SK-N-SH treated with all-trans-retinoic acid at 6 μM for 48 hours (cell line): ENCODE measurements around the gene CLCN6.

ENCODE experiments used
- ATAC-seq: fragments of 200-7000 bp; cut with Tn5 transposase; 3 replicates; pipeline ENCODE4 v1.9.1; 2020; ENCODE audit warnings: mild to moderate bottlenecking, moderate library complexity
- ARNTL ChIP-seq: fragments of 450-650 bp; formaldehyde crosslinking; IDR thresholded peaks from 2 replicates; pipeline ENCODE4 v1.5.0; 2020; ENCODE audit warnings: low read depth, mild to moderate bottlenecking, moderate library complexity, borderline replicate concordance
- BACH2 ChIP-seq: fragments of 250-450 bp; sonication (Bioruptor Pico); IDR thresholded peaks from 2 replicates; pipeline ENCODE4 v1.9.0; 2021; ENCODE audit warnings: mild to moderate bottlenecking, borderline replicate concordance
- CSDC2 ChIP-seq: fragments of 250-450 bp; sonication (Bioruptor Pico); IDR thresholded peaks from 2 replicates; pipeline ENCODE4 v1.5.0; 2020; ENCODE audit warnings: mild to moderate bottlenecking, moderate library complexity
- ESRRG ChIP-seq: fragments of 250-450 bp; sonication (Bioruptor Pico); IDR thresholded peaks from 2 replicates; pipeline ENCODE4 v1.6.1; 2021; ENCODE audit warnings: mild to moderate bottlenecking
- GLIS3 ChIP-seq: fragments of 250-450 bp; sonication (Bioruptor Pico); IDR thresholded peaks from 2 replicates; pipeline ENCODE4 v1.5.0; 2020; ENCODE audit warnings: mild to moderate bottlenecking, moderate library complexity
- ISL1 ChIP-seq: fragments of 250-450 bp; sonication (Bioruptor Pico); IDR thresholded peaks from 2 replicates; pipeline ENCODE4 v2.1.2; 2022; ENCODE audit warnings: mild to moderate bottlenecking, moderate library complexity
- OSR1 ChIP-seq: fragments of 250-450 bp; sonication (Bioruptor Pico); IDR thresholded peaks from 2 replicates; pipeline ENCODE4 v1.8.0; 2022; ENCODE audit warnings: moderate library complexity, mild to moderate bottlenecking, inconsistent platforms
- PPARA ChIP-seq: fragments of 250-450 bp; sonication (Bioruptor Pico); IDR thresholded peaks from 2 replicates; pipeline ENCODE4 v1.5.0; 2020; ENCODE audit warnings: mild to moderate bottlenecking, borderline replicate concordance
- RARB ChIP-seq: fragments of 250-450 bp; sonication (Bioruptor Pico); IDR thresholded peaks from 2 replicates; pipeline ENCODE4 v1.8.0; 2021; ENCODE audit warnings: mild to moderate bottlenecking, moderate library complexity
- SNAI2 ChIP-seq: fragments of 250-450 bp; sonication (Bioruptor Pico); IDR thresholded peaks from 2 replicates; pipeline ENCODE4 v1.5.0; 2020; ENCODE audit warnings: mild to moderate bottlenecking, moderate library complexity
- TCF4 ChIP-seq: fragments of 250-450 bp; sonication (Bioruptor Pico); IDR thresholded peaks from 2 replicates; pipeline ENCODE4 v1.8.0; 2021; ENCODE audit warnings: mild to moderate bottlenecking, moderate library complexity, borderline replicate concordance
- TOX ChIP-seq: fragments of 250-450 bp; sonication (Bioruptor Pico); IDR thresholded peaks from 2 replicates; pipeline ENCODE4 v1.8.0; 2021; ENCODE audit warnings: mild to moderate bottlenecking, moderate library complexity, borderline replicate concordance
- ZC3H10 ChIP-seq: fragments of 250-450 bp; sonication (Bioruptor Pico); IDR thresholded peaks from 2 replicates; pipeline ENCODE4 v1.5.1; 2021; ENCODE audit warnings: mild to moderate bottlenecking, moderate library complexity
- ZFP3 ChIP-seq: fragments of 250-450 bp; sonication (Bioruptor Pico); IDR thresholded peaks from 2 replicates; pipeline ENCODE4 v1.5.0; 2020; ENCODE audit warnings: mild to moderate bottlenecking, moderate library complexity
- ZFP30 ChIP-seq: fragments of 450-650 bp; formaldehyde crosslinking; IDR thresholded peaks from 2 replicates; pipeline ENCODE4 v1.5.0; 2022; ENCODE audit warnings: mild to moderate bottlenecking, moderate library complexity
- ZNF565 ChIP-seq: fragments of 450-650 bp; formaldehyde crosslinking; conservative IDR thresholded peaks from 2 replicates; pipeline ENCODE4 v1.5.0; 2020; ENCODE audit warnings: low read depth, mild to moderate bottlenecking, moderate library complexity
- ZNF70 ChIP-seq: fragments of 450-650 bp; formaldehyde crosslinking; IDR thresholded peaks from 2 replicates; pipeline ENCODE4 v1.5.0; 2020; ENCODE audit warnings: mild to moderate bottlenecking, moderate library complexity
- ZNF8 ChIP-seq: fragments of 450-650 bp; formaldehyde crosslinking; IDR thresholded peaks from 2 replicates; pipeline ENCODE4 v1.5.0; 2020; ENCODE audit warnings: mild to moderate bottlenecking, moderate library complexity
- TF ChIP-seq, protein P1 (sequence below): fragments of 250-450 bp; sonication (Bioruptor Pico); IDR thresholded peaks from 2 replicates; pipeline ENCODE4 v1.8.0; 2020; ENCODE audit warnings: mild to moderate bottlenecking, moderate library complexity, borderline replicate concordance
- TF ChIP-seq, protein P2 (sequence below): fragments of 250-450 bp; sonication (Bioruptor Pico); IDR thresholded peaks from 2 replicates; pipeline ENCODE4 v1.5.1; 2021; ENCODE audit warnings: mild to moderate bottlenecking, moderate library complexity
- TF ChIP-seq, protein P3 (sequence below): fragments of 250-450 bp; sonication (Bioruptor Pico); IDR thresholded peaks from 2 replicates; pipeline ENCODE4 v1.5.0; 2020; ENCODE audit warnings: mild to moderate bottlenecking, moderate library complexity
- TF ChIP-seq, protein P4 (sequence below): fragments of 250-450 bp; sonication (Bioruptor Pico); IDR thresholded peaks from 2 replicates; pipeline ENCODE4 v1.8.0; 2021; ENCODE audit warnings: low read depth, mild to moderate bottlenecking, moderate library complexity, borderline replicate concordance

Gene CLCN6

DNA sequence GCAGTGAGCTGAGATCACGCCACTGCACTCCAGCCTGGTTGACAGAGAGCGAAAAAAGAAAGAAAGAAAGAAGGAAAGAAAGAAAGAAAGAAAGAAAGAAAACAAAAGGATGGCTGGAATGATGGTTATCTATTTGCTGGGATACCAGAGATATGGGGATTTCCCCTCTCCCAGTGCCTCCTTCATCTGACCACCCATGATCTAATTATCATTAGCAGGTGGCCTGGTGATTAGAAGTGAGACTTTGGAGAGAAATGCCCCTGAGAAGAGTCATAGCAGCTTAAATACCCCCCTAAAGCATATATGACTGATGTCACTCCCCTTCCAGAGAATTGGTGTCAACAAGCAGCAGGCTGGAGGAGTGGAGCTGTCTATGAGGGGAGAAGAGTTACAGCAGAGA is 54.1 kb downstream of the CLCN6 start:
- TF ChIP-seq, protein P1, sequence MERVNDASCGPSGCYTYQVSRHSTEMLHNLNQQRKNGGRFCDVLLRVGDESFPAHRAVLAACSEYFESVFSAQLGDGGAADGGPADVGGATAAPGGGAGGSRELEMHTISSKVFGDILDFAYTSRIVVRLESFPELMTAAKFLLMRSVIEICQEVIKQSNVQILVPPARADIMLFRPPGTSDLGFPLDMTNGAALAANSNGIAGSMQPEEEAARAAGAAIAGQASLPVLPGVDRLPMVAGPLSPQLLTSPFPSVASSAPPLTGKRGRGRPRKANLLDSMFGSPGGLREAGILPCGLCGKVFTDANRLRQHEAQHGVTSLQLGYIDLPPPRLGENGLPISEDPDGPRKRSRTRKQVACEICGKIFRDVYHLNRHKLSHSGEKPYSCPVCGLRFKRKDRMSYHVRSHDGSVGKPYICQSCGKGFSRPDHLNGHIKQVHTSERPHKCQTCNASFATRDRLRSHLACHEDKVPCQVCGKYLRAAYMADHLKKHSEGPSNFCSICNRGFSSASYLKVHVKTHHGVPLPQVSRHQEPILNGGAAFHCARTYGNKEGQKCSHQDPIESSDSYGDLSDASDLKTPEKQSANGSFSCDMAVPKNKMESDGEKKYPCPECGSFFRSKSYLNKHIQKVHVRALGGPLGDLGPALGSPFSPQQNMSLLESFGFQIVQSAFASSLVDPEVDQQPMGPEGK (CRISPR knock-in tag): no peak
- no peak for TF ChIP-seq OSR1 (CRISPR knock-in tag)
- TF ChIP-seq, protein P2, sequence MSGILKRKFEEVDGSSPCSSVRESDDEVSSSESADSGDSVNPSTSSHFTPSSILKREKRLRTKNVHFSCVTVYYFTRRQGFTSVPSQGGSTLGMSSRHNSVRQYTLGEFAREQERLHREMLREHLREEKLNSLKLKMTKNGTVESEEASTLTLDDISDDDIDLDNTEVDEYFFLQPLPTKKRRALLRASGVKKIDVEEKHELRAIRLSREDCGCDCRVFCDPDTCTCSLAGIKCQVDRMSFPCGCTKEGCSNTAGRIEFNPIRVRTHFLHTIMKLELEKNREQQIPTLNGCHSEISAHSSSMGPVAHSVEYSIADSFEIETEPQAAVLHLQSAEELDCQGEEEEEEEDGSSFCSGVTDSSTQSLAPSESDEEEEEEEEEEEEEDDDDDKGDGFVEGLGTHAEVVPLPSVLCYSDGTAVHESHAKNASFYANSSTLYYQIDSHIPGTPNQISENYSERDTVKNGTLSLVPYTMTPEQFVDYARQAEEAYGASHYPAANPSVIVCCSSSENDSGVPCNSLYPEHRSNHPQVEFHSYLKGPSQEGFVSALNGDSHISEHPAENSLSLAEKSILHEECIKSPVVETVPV (CRISPR knock-in tag): no peak
- TF ChIP-seq ISL1 (CRISPR knock-in tag): no peak
- TF ChIP-seq SNAI2: no peak
- TF ChIP-seq, protein P3, sequence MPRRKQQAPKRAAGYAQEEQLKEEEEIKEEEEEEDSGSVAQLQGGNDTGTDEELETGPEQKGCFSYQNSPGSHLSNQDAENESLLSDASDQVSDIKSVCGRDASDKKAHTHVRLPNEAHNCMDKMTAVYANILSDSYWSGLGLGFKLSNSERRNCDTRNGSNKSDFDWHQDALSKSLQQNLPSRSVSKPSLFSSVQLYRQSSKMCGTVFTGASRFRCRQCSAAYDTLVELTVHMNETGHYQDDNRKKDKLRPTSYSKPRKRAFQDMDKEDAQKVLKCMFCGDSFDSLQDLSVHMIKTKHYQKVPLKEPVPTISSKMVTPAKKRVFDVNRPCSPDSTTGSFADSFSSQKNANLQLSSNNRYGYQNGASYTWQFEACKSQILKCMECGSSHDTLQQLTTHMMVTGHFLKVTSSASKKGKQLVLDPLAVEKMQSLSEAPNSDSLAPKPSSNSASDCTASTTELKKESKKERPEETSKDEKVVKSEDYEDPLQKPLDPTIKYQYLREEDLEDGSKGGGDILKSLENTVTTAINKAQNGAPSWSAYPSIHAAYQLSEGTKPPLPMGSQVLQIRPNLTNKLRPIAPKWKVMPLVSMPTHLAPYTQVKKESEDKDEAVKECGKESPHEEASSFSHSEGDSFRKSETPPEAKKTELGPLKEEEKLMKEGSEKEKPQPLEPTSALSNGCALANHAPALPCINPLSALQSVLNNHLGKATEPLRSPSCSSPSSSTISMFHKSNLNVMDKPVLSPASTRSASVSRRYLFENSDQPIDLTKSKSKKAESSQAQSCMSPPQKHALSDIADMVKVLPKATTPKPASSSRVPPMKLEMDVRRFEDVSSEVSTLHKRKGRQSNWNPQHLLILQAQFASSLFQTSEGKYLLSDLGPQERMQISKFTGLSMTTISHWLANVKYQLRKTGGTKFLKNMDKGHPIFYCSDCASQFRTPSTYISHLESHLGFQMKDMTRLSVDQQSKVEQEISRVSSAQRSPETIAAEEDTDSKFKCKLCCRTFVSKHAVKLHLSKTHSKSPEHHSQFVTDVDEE (CRISPR knock-in tag): no peak
- no peak for TF ChIP-seq ZC3H10 (CRISPR knock-in tag)
- no peak for TF ChIP-seq ESRRG (CRISPR knock-in tag)
- no peak for TF ChIP-seq ZNF70 (CRISPR knock-in tag)
- TF ChIP-seq ZFP30 (CRISPR knock-in tag): no peak
- no peak for TF ChIP-seq ZNF565
- TF ChIP-seq PPARA (CRISPR knock-in tag): no peak
- TF ChIP-seq GLIS3 (CRISPR knock-in tag): no peak
- no peak for TF ChIP-seq BACH2 (CRISPR knock-in tag)
- TF ChIP-seq, protein P4, sequence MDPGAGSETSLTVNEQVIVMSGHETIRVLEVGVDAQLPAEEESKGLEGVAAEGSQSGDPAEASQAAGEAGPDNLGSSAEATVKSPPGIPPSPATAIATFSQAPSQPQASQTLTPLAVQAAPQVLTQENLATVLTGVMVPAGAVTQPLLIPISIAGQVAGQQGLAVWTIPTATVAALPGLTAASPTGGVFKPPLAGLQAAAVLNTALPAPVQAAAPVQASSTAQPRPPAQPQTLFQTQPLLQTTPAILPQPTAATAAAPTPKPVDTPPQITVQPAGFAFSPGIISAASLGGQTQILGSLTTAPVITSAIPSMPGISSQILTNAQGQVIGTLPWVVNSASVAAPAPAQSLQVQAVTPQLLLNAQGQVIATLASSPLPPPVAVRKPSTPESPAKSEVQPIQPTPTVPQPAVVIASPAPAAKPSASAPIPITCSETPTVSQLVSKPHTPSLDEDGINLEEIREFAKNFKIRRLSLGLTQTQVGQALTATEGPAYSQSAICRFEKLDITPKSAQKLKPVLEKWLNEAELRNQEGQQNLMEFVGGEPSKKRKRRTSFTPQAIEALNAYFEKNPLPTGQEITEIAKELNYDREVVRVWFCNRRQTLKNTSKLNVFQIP (CRISPR knock-in tag): no peak
- TF ChIP-seq TOX (CRISPR knock-in tag): no peak
- no peak for TF ChIP-seq ZFP3 (CRISPR knock-in tag)
- no peak for TF ChIP-seq ARNTL
- no peak for ATAC-seq

DNA sequence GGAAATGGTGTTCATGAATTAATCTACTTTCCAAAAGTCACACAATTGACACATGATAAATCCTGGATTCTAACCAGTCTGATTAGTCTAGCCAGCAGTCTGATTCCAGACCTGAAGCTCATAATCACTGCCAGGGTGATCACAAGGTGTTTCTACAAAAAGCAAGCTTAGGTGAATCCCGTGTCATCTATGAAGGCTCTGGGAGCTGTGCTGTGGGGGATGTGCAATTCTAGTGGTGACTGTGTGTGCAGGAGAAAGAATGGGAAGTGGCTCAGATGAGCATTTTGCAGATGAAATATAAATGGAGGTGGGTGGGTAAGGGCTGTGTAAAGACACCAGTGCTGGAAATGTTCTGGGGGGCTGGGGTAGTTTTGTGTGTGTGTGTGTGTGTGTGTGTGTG is 54.6 kb downstream of the CLCN6 start:
- no peak for TF ChIP-seq TCF4
- TF ChIP-seq ZFP3 (CRISPR knock-in tag): no peak
- no peak for ATAC-seq

DNA sequence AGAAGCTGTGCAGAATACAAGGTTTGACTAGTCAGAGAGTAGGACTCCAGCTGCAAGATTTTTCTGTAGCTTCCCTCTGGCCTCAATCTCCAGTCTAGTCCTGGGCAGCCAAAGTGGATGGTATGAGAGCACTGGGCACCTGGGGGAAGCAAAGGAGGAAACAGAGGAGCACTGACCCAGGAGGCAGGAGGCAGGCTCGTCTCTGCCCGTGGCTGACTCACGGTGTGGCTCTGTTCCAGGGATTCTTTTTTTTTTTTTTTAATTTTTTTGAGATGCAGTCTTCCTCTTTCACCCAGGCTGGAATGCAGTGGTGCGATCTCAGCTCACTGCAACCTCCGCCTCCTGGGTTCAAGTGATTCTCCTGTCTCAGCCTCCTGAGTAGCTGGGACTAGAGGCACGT is 56.9 kb downstream of the CLCN6 start:
- peak; percentile 45 for ATAC-seq
- no peak for TF ChIP-seq GLIS3 (CRISPR knock-in tag)
- TF ChIP-seq ISL1 (CRISPR knock-in tag): no peak
- TF ChIP-seq, protein P2 (CRISPR knock-in tag): no peak
- no peak for TF ChIP-seq ZNF8 (CRISPR knock-in tag)
- TF ChIP-seq, protein P4 (CRISPR knock-in tag): no peak
- no peak for TF ChIP-seq TOX (CRISPR knock-in tag)
- no peak for TF ChIP-seq ESRRG (CRISPR knock-in tag)
- TF ChIP-seq ZNF70 (CRISPR knock-in tag): no peak
- TF ChIP-seq CSDC2: no peak
- TF ChIP-seq ZNF565: no peak
- no peak for TF ChIP-seq ZFP3 (CRISPR knock-in tag)
- TF ChIP-seq RARB (CRISPR knock-in tag): no peak
- no peak for TF ChIP-seq TCF4
- no peak for TF ChIP-seq ZC3H10 (CRISPR knock-in tag)
- no peak for TF ChIP-seq BACH2 (CRISPR knock-in tag)
- TF ChIP-seq SNAI2: no peak
- TF ChIP-seq PPARA (CRISPR knock-in tag): no peak
- TF ChIP-seq ZFP30 (CRISPR knock-in tag): no peak
- TF ChIP-seq, all 23 proteins: peak for 0
